Stimulated activated CD4-positive, alpha-beta T cell treated with anti-CD3 and anti-CD28 coated beads, Interleukin-2, amount 100 ng/mL, for 24 hours (primary cell): ENCODE measurements around the gene ZSWIM3.

Experiments used
- DNase-seq, 2 donors: peaks; one replicate each; pipeline ENCODE4 v3.0.0-alpha.2; 2020

ZSWIM3 gene

DNA sequence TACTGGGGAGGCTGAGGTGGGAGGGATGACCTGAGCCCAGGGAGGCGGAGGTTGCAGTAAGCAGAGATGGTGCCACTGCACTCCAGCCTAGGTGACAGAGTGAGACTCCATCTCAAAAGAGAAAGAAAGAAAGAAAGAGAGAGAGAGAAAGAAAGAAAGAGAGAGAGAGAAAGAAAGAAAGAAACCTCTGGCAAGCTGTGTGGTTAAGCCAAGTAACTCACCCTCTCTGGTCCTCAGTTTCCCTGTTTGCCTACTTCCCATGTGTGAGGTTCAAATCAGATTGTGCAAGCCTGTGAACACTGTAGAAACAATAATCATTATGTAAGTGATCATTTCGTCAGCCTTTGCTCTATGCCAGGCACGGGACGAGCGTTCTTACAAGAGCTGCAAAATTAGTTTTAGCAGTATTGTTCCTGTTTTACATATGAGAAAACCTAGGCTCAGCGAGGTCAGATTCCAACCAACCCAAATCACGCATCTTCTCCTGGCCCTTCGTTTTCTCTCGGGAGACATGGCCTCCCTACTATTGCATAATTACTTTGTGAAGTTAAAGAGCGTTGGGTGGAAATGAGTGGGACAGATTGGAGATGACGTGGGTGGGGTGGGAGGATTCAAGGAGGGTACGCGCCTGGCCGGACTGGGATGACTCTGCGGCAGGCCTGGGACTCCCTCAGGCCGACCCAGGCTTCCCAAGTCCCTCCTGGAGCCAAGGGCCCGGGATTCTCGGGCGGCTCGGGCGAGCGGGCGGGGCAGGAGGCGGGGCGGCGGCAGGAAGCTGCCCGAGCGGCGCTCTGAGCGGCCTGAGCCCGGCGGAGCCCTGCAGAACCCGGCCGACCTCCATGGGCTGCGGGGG is 24.2 kb upstream of the ZSWIM3 start, which contains the start of gene SNX21:
Gene SNX21 (plus strand): TSS at position 770 of the 853 bp plus-strand sequence. CDS start 121 bp downstream, outside the sequence.
- DNase-seq = peak; percentile 25 to 46

DNA sequence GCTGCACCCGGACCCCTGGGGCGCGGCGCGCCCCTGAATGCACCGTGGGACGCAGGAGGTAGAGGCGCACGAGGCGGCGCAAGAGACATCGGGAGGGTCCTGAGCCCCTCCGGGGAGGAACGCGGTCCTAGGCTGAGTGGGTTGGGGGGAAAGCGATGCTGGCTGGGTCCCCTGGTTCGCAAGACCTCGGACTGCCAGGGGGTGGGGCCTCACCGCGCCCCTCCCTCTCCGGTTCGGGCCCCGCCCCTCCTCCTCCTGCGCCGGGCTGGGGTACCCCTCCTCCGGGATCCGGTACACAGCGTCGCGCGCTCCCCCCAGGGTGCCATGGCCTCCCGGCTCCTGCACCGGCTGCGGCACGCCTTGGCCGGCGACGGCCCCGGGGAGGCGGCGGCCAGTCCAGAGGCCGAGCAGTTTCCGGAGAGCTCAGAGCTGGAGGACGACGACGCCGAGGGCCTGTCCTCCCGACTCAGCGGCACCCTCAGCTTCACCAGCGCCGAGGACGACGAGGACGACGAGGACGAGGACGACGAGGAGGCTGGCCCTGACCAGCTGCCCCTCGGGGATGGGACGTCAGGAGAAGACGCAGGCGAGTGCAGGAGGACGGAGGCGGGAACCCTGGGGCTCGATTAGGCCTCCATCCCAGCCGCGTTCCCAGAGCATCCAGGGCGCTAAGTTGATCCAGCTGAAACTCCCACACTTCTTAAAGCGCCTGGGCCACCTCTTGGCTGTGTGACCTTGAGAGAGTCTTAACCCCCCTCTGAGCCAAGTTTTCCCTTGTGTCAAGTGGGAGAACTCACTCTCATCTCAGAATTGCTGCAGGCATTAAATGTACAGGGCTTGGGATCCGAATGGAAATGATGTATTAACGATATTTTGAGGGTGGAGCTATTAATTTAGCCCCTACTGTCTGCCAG is 23.3 kb upstream of the ZSWIM3 start:
- peak; percentile 50 to 62 for DNase-seq

GRCh38 chr20:45834797-45835161 is 22.6 kb upstream of the ZSWIM3 start:
- no peak for DNase-seq

- no peak for DNase-seq
Measured at GRCh38 chr20:45835329-45835765, 22.1 kb upstream of the ZSWIM3 start.

DNA sequence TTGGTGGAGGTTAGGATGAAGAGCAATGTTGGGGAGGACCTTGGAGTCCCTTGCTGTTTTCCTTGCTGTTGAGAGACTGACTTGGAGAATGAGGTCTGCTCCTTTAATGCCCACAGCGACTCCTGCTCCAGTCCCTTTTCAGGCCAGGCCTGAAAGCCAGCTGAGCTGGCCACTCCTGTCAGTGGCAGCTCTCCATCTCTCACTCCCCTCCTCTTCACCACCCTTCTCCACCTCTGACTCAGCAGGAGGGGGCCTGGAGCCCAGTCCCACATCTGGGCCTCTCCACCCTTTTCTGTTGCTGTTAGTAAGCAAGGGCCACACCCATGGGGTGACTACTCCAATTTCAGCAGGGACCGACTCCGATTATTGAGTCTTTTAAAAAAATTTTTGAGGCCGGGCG is 21.6 kb upstream of the ZSWIM3 start:
- DNase-seq = no peak

- DNase-seq = no peak
Measured at GRCh38 chr20:45836841-45837240, 20.6 kb upstream of the ZSWIM3 start.

DNA sequence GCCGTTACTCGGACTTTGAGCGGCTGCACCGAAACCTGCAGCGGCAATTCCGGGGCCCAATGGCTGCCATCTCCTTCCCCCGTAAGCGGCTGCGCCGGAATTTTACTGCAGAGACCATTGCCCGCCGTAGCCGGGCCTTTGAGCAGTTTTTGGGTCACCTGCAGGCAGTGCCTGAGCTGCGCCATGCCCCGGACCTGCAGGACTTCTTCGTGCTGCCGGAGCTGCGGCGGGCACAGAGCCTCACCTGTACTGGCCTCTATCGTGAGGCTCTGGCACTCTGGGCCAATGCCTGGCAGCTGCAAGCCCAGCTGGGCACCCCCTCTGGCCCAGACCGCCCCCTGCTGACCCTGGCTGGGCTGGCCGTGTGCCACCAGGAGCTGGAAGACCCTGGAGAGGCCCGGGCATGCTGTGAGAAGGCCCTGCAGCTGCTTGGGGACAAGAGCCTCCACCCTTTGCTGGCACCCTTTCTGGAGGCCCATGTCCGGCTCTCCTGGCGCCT is 16.7 kb upstream of the ZSWIM3 start:
- no peak for DNase-seq

GRCh38 chr20:45841407-45842129 is 15.8 kb upstream of the ZSWIM3 start:
- no peak for DNase-seq

- no peak for DNase-seq
Measured at GRCh38 chr20:45842169-45842812, 15.1 kb upstream of the ZSWIM3 start.

DNA sequence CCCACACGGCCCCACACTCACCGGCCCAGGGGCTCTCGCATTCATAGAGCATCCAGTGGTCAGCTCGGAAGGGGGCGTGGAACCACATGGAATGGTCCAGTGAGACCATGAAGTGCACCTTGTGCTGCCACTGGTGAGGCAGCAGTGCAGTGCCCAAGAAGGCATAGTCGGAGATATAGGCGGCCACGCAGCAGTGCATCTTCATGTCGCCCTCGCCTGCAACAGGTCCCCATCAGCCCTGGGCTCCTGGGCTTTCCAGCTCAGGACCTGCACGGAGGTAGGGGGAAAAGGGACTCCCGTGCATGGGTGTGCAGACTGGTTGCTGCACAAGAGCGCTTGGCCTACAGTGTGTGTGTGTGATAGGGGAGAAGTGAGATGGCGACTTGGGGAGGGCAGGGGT is 13.9 kb upstream of the ZSWIM3 start:
- no peak for DNase-seq

DNA sequence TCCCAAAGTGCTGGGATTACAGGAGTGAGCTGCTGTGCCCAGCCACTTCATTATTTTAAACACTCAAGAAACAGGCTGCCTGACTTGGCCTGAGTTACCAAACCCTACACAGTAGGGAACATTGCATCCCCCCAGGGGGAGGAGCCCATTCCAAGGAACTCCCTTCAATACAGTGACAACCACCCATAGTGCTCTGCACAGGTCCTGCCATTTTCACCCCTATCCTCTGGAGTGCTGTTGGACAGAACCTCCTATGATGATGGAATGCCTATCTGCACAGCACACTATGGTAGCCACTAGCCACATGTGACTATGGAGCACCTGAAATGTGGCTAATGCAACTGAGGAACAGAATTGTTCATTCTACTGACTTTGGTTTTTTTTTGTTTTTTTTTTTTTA is 12.0 kb upstream of the ZSWIM3 start:
- no peak for DNase-seq

GRCh38 chr20:45848421-45848820 is 9.0 kb upstream of the ZSWIM3 start:
- no peak for DNase-seq

GRCh38 chr20:45848969-45849582 is 8.3 kb upstream of the ZSWIM3 start:
- no peak for DNase-seq

GRCh38 chr20:45850238-45850637 is 7.2 kb upstream of the ZSWIM3 start:
- DNase-seq = no peak

DNA sequence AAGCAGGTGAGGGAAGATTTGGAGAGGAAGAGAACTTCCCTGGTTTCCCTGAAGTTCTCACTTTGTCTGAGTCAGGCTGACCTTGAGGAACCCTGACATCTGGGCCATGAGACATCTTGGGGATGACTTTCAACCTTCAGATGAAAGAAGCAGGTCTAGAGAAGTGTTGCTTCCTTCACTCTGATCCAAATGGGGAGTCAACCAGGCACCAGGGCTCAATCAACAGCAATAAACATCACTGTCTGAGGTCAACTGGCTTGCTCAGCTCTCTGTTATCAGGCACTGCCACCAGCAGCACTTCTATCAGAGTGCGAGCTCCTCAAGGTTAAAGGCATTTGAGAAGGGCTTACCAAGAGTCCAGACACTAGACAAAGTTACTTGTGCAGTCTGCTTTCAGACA is 6.5 kb upstream of the ZSWIM3 start:
- DNase-seq = no peak

DNA sequence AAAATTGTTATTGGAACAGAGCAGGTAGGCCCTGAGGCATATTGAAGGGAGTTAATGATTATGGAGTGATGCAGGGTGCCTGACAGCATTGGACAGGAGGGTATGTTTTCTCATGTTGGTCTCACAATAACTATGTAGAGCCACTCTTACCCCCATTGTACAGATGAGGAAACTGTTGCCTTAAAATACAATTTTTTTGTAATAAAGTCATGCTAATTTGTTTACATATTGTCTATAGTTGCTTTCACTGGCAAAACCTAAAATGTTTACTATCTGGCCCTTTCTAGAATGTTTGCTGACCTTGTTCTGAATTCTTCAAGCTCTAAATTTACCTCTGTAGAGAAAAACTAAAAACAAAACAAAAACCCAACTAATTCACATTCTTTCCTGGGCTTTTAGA is 5.9 kb upstream of the ZSWIM3 start:
- DNase-seq = no peak

GRCh38 chr20:45852326-45852725 is 5.1 kb upstream of the ZSWIM3 start:
- no peak for DNase-seq

- no peak for DNase-seq
Measured at GRCh38 chr20:45853484-45853883, 3.9 kb upstream of the ZSWIM3 start.

DNA sequence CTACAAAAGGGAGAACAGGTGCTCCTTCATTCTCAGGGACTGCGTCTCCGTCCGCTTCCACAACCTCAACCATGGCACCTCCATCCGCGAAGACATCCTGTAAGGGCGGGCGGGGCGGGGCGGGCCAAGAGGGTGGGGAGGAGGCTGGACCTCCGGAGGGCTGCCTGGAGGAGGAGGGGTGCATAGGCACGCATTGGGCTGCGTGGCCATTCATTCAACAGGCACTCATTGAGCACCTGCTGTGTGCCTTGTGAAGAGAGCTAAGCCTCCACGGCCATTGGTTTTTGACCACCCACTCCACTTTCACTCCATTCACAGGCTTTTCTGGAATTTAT is 435 bp downstream of the ZSWIM3 start:
- peak in 1 of 2 donors; percentile 53 for DNase-seq

- DNase-seq = no peak
Measured at GRCh38 chr20:45859916-45860315, 2.5 kb downstream of the ZSWIM3 start.

- no peak for DNase-seq
Measured at GRCh38 chr20:45860560-45861220, 3.3 kb downstream of the ZSWIM3 start.
